ENCODE results near the gene FAM163A. TPM values are rescaled to one million over a fixed set of nuclear protein-coding genes. Genes with fewer than 3 reads are reported as not detected.
"Not testable (repeated sequence)": the region's sequence is repeated elsewhere in the genome, so short reads cannot be mapped to it uniquely, and the experiment has no call there.

The FAM163A gene
- total and polyA plus RNA-seq, 2 donors (not counting 1 experiment from before 2014, with no cell fraction given) = not detected

- Histone ChIP-seq H3K9me3 (ENCODE audit: control insufficient read depth, insufficient read depth, low read depth, low read length) (no peaks in the 10 kb centered on the region), H3K27me3 (ENCODE audit: control insufficient read depth, insufficient read depth, low read length) (no peaks in the 10 kb centered on the region), H3K4me3 (replicated peaks in 1 of 4; ENCODE audit: control extremely low read depth in 1 of 4, insufficient read depth in 1 of 4, low read depth in 3 of 4, low read length in 4 of 4) (no peak overlapping the region), H3K36me3 (ENCODE audit: control insufficient read depth, insufficient read depth, low read length) (no peaks in the 10 kb centered on the region), H3K9ac (ENCODE audit: insufficient read depth, low read length) (no peak overlapping the region), H4K20me1 (ENCODE audit: control insufficient read depth, extremely low read depth, insufficient read depth, low read length) (no peaks in the 10 kb centered on the region), H3K27ac (ENCODE audit: insufficient read depth, low read length) (no peak overlapping the region), H3K79me2 (ENCODE audit: control insufficient read depth, insufficient read depth, low read length) (no peaks in the 10 kb centered on the region), H3K4me2 (ENCODE audit: extremely low read depth, insufficient read depth, low read length) (no peak overlapping the region), H2AFZ (ENCODE audit: low read length) (no peak overlapping the region), H3K4me1 (ENCODE audit: control insufficient read depth, extremely low read depth, insufficient read depth, low read length) (no peaks in the 10 kb centered on the region)
- no peak for DNase-seq (ENCODE audit: low read depth in 2 of 2)
- TF ChIP-seq, protein P1, sequence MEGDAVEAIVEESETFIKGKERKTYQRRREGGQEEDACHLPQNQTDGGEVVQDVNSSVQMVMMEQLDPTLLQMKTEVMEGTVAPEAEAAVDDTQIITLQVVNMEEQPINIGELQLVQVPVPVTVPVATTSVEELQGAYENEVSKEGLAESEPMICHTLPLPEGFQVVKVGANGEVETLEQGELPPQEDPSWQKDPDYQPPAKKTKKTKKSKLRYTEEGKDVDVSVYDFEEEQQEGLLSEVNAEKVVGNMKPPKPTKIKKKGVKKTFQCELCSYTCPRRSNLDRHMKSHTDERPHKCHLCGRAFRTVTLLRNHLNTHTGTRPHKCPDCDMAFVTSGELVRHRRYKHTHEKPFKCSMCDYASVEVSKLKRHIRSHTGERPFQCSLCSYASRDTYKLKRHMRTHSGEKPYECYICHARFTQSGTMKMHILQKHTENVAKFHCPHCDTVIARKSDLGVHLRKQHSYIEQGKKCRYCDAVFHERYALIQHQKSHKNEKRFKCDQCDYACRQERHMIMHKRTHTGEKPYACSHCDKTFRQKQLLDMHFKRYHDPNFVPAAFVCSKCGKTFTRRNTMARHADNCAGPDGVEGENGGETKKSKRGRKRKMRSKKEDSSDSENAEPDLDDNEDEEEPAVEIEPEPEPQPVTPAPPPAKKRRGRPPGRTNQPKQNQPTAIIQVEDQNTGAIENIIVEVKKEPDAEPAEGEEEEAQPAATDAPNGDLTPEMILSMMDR (conservative IDR thresholded peaks at IDR 0.05 in 1 of 2, IDR thresholded peaks at IDR 0.05 in 1 of 2; ENCODE audit: low read depth in 1 of 2, low read length in 2 of 2) = no peak
- TF ChIP-seq EZH2 (IDR thresholded peaks at IDR 0.05; ENCODE audit: low read length, missing control alignments) = no peak
These were observed 97.0 kb downstream of the FAM163A start for GRCh38 chr1:179840107-179840506.

DNA sequence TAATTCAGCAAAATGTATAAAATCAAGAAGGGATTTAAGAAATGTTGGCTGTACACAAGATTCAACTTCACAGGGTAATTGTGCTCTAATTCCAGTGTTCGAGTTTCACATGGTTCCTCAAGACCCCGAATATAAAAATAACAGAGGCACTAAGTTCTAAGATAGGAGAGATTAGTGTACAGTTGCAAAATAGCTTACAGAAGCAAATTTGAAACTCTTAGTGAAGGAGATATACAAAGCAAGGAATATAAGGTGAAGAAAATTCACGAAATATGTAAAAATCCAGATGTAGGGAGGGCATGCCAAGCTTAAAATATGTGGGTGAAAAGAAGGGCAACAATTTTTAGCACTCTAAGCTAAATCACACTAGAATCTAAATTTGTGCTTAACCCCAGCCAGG lies 105.1 kb downstream of the FAM163A start:
- Histone ChIP-seq H3K36me3 (ENCODE audit: control insufficient read depth, insufficient read depth, low read length) (peaks cover 10% of the 10 kb centered on the region), H3K27ac (ENCODE audit: insufficient read depth, low read length) (no peak overlapping the region)
- no peak for DNase-seq (ENCODE audit: low read depth in 2 of 2)

DNA sequence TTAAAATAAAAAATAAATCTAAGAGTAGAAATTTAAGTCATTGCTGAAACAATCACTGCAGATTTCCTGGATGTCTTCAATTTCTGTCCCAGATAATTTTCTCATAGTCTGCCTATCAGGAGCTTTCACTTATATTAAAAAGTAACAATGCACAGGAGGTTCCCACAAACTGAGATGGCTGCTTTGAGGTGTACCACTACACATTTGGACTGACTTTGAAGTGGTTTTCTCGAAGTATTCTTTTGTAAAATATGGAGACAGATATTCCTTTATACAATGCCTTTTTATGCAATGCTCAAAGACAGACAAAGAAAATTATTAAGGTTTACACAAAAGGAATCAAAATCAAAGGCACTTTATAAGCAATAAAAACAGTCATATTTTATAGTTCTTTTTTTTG lies 110.0 kb downstream of the FAM163A start:
- H3K9me3 ChIP-seq (ENCODE audit: control insufficient read depth, insufficient read depth, low read depth, low read length) = no peaks in the 10 kb centered on the region
- no peak overlapping the region for H3K27ac ChIP-seq (ENCODE audit: insufficient read depth, low read length)
- no peak overlapping the region for H3K4me3 ChIP-seq (replicated peaks in 1 of 4; ENCODE audit: control extremely low read depth in 1 of 4, insufficient read depth in 1 of 4, low read depth in 3 of 4, low read length in 4 of 4)
- no peak overlapping the region for H3K4me2 ChIP-seq (ENCODE audit: extremely low read depth, insufficient read depth, low read length)
- H4K20me1 ChIP-seq (ENCODE audit: control insufficient read depth, extremely low read depth, insufficient read depth, low read length) = no peaks in the 10 kb centered on the region
- peaks cover 5% of the 10 kb centered on the region for H3K36me3 ChIP-seq (ENCODE audit: control insufficient read depth, insufficient read depth, low read length)
- no peak for TF ChIP-seq EZH2 (IDR thresholded peaks at IDR 0.05; ENCODE audit: low read length, missing control alignments)
- TF ChIP-seq, protein P1 (conservative IDR thresholded peaks at IDR 0.05 in 1 of 2, IDR thresholded peaks at IDR 0.05 in 1 of 2; ENCODE audit: low read depth in 1 of 2, low read length in 2 of 2) = no peak
- no peaks in the 10 kb centered on the region for H3K4me1 ChIP-seq (ENCODE audit: control insufficient read depth, extremely low read depth, insufficient read depth, low read length)
- no peak overlapping the region for H2AFZ ChIP-seq (ENCODE audit: low read length)
- no peaks in the 10 kb centered on the region for H3K27me3 ChIP-seq (ENCODE audit: control insufficient read depth, insufficient read depth, low read length)
- DNase-seq (ENCODE audit: low read depth in 2 of 2) = no peak
- H3K79me2 ChIP-seq (ENCODE audit: control insufficient read depth, insufficient read depth, low read length) = no peaks in the 10 kb centered on the region
- no peak overlapping the region for H3K9ac ChIP-seq (ENCODE audit: insufficient read depth, low read length)

More for the DNA sequence above, 105.1 kb downstream of the FAM163A start:
- no peaks in the 10 kb centered on the region for H3K9me3 ChIP-seq (ENCODE audit: control insufficient read depth, insufficient read depth, low read depth, low read length)
- no peaks in the 10 kb centered on the region for H3K27me3 ChIP-seq (ENCODE audit: control insufficient read depth, insufficient read depth, low read length)
- no peaks in the 10 kb centered on the region for H3K4me1 ChIP-seq (ENCODE audit: control insufficient read depth, extremely low read depth, insufficient read depth, low read length)
- no peaks in the 10 kb centered on the region for H3K79me2 ChIP-seq (ENCODE audit: control insufficient read depth, insufficient read depth, low read length)
- no peak overlapping the region for H2AFZ ChIP-seq (ENCODE audit: low read length)
- TF ChIP-seq, protein P1 (conservative IDR thresholded peaks at IDR 0.05 in 1 of 2, IDR thresholded peaks at IDR 0.05 in 1 of 2; ENCODE audit: low read depth in 1 of 2, low read length in 2 of 2) = no peak
- TF ChIP-seq EZH2 (IDR thresholded peaks at IDR 0.05; ENCODE audit: low read length, missing control alignments) = no peak
- H3K4me3 ChIP-seq (replicated peaks in 1 of 4; ENCODE audit: control extremely low read depth in 1 of 4, insufficient read depth in 1 of 4, low read depth in 3 of 4, low read length in 4 of 4) = no peak overlapping the region
- H3K4me2 ChIP-seq (ENCODE audit: extremely low read depth, insufficient read depth, low read length) = no peak overlapping the region
- no peak overlapping the region for H3K9ac ChIP-seq (ENCODE audit: insufficient read depth, low read length)
- no peaks in the 10 kb centered on the region for H4K20me1 ChIP-seq (ENCODE audit: control insufficient read depth, extremely low read depth, insufficient read depth, low read length)

DNA sequence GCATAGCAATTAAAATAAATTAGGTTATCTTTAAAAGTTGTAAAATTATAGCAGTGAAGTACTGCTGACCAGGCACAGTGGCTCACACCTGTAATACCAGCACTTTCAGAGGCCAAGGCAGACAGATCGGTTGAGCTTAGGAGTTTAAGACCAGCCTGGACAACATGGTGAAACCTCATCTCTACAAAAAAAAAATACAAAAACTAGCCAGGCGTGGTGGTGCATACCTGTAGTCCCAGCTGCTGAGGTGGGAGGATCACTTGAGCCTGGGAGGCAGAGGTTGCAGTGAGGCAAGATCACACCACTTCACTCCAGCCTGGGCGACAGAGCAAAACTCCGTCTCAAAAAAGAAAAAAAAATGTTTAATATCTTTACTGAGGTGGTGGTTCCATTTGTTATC lies 112.7 kb downstream of the FAM163A start:
- not testable (repeated sequence) for H3K79me2 ChIP-seq (ENCODE audit: control insufficient read depth, insufficient read depth, low read length); DNase-seq (ENCODE audit: low read depth in 2 of 2); H3K4me2 ChIP-seq (ENCODE audit: extremely low read depth, insufficient read depth, low read length); H3K27ac ChIP-seq (ENCODE audit: insufficient read depth, low read length); H3K27me3 ChIP-seq (ENCODE audit: control insufficient read depth, insufficient read depth, low read length); H3K9me3 ChIP-seq (ENCODE audit: control insufficient read depth, insufficient read depth, low read depth, low read length); H3K4me1 ChIP-seq (ENCODE audit: control insufficient read depth, extremely low read depth, insufficient read depth, low read length); H3K36me3 ChIP-seq (ENCODE audit: control insufficient read depth, insufficient read depth, low read length); H4K20me1 ChIP-seq (ENCODE audit: control insufficient read depth, extremely low read depth, insufficient read depth, low read length); H2AFZ ChIP-seq (ENCODE audit: low read length); H3K9ac ChIP-seq (ENCODE audit: insufficient read depth, low read length); H3K4me3 ChIP-seq (replicated peaks in 1 of 4; ENCODE audit: control extremely low read depth in 1 of 4, insufficient read depth in 1 of 4, low read depth in 3 of 4, low read length in 4 of 4)

Measured in fibroblast of lung (primary cell).